Neuronal stem cell (in vitro differentiated cells): Measurements from ENCODE around the gene AP3D1.

Experiments used
- DNase-seq: peaks from one replicate; pipeline ENCODE4 v3.0.0-alpha.2; 2013; ENCODE audit warnings: low spot score
- H2AFZ ChIP-seq: one replicate; pipeline ENCODE4 v1.6.1; 2013; ENCODE audit warnings: mild to moderate bottlenecking, low read length, inconsistent platforms
- H2AK5ac ChIP-seq: 2 replicates; pipeline ENCODE4 v1.6.1; 2013; ENCODE audit warnings: low read depth, mild to moderate bottlenecking, inconsistent platforms, low read length, moderate library complexity, mixed read lengths
- H2BK120ac ChIP-seq: 2 replicates; pipeline ENCODE4 v1.6.1; 2013; ENCODE audit warnings: low read depth, mild to moderate bottlenecking, inconsistent platforms, low read length, moderate library complexity, mixed read lengths
- H2BK12ac ChIP-seq: one replicate; pipeline ENCODE4 v1.6.1; 2013; ENCODE audit warnings: low read length, inconsistent platforms
- H2BK15ac ChIP-seq: 2 replicates; pipeline ENCODE4 v1.6.1; 2013; ENCODE audit warnings: mild to moderate bottlenecking, low read length, inconsistent platforms, mixed read lengths
- H2BK5ac ChIP-seq: one replicate; pipeline ENCODE4 v1.6.1; 2013; ENCODE audit warnings: inconsistent platforms, mild to moderate bottlenecking, low read length, moderate library complexity
- H3K14ac ChIP-seq: one replicate; pipeline ENCODE4 v1.6.1; 2013; ENCODE audit warnings: low read length, inconsistent platforms
- H3K18ac ChIP-seq: 2 replicates; pipeline ENCODE4 v1.6.1; 2013; ENCODE audit warnings: low read length, inconsistent platforms
- H3K23ac ChIP-seq: 2 replicates; pipeline ENCODE4 v1.6.1; 2013; ENCODE audit warnings: low read depth, mild to moderate bottlenecking, mixed read lengths, low read length, inconsistent platforms; ENCODE audit not compliant: poor library complexity
- H3K27ac ChIP-seq: replicated peaks from 3 replicates; pipeline ENCODE4 v1.5.1; 2013; ENCODE audit warnings: low read length, inconsistent platforms
- H3K27me3 ChIP-seq, 3 experiments: 2 replicates each; pipeline ENCODE4 v1.6.1; 2013; ENCODE audit warnings: low read length in 3 of 3, mild to moderate bottlenecking in 2 of 3, inconsistent platforms in 1 of 3, low read depth in 1 of 3, mixed read lengths in 1 of 3, moderate library complexity in 1 of 3; ENCODE audit not compliant: control insufficient read depth in 3 of 3, insufficient read depth in 3 of 3
- H3K36me3 ChIP-seq, 2 donors: replicated peaks in 1 of 2; 2 replicates each; pipeline ENCODE4 v1.6.1; 2013; ENCODE audit warnings: low read length in 2 of 2; ENCODE audit not compliant: control insufficient read depth in 2 of 2, insufficient read depth in 2 of 2
- H3K4ac ChIP-seq: 2 replicates; pipeline ENCODE4 v1.6.1; 2013; ENCODE audit warnings: inconsistent platforms, mild to moderate bottlenecking, low read length, moderate library complexity
- H3K4me1 ChIP-seq, 2 donors: 1 replicate in 1 of 2; 2 replicates in 1 of 2; pipeline ENCODE4 v1.6.1; 2013; ENCODE audit warnings: low read length in 2 of 2, low read depth in 1 of 2; ENCODE audit not compliant: control insufficient read depth in 2 of 2, insufficient read depth in 1 of 2
- H3K4me2 ChIP-seq: one replicate; pipeline ENCODE4 v1.6.1; 2013; ENCODE audit warnings: mild to moderate bottlenecking, low read length, inconsistent platforms; ENCODE audit not compliant: insufficient read depth, poor library complexity, severe bottlenecking
- H3K4me3 ChIP-seq, 2 donors: 2 replicates each; pipeline ENCODE4 v1.5.1; 2013; ENCODE audit warnings: low read length in 2 of 2, mild to moderate bottlenecking in 2 of 2, inconsistent platforms in 1 of 2, moderate library complexity in 1 of 2
- H3K79me1 ChIP-seq: one replicate; pipeline ENCODE4 v1.6.1; 2013; ENCODE audit warnings: low read depth, mild to moderate bottlenecking, inconsistent platforms, low read length, moderate library complexity
- H3K9ac ChIP-seq: one replicate; pipeline ENCODE4 v1.6.1; 2013; ENCODE audit warnings: mild to moderate bottlenecking, low read depth, low read length, inconsistent platforms; ENCODE audit not compliant: poor library complexity
- H3K9me3 ChIP-seq, 2 donors: replicated peaks in 1 of 2; 2 replicates each; pipeline versions ENCODE3 to v1.6.1; 2013; ENCODE audit warnings: low read length in 2 of 2, mild to moderate bottlenecking in 2 of 2, inconsistent platforms in 1 of 2, low read depth in 1 of 2, mixed read lengths in 1 of 2, moderate library complexity in 1 of 2; ENCODE audit not compliant: control insufficient read depth in 2 of 2, insufficient read depth in 1 of 2
- H4K8ac ChIP-seq: one replicate; pipeline ENCODE4 v1.6.1; 2013; ENCODE audit warnings: low read depth, mild to moderate bottlenecking, inconsistent platforms, low read length, moderate library complexity
- H4K91ac ChIP-seq: one replicate; pipeline ENCODE4 v1.6.1; 2013; ENCODE audit warnings: low read length, low read depth, mild to moderate bottlenecking, inconsistent platforms; ENCODE audit not compliant: poor library complexity
- WGBS, 2 donors: extraction: QIAGEN DNeasy Blood & Tissue Kit; methylation state at CpG; one replicate each; pipeline ENCODE4 v1.1.7; 2013; ENCODE audit warnings: missing lambda C conversion rate in 2 of 2, mixed read lengths in 1 of 2; ENCODE audit not compliant: insufficient read length in 2 of 2, insufficient replicate concordance in 1 of 2; ENCODE audit errors: extremely low coverage in 2 of 2; 5-methylcytosine and 5-hydroxymethylcytosine counted together

The AP3D1 gene

DNA sequence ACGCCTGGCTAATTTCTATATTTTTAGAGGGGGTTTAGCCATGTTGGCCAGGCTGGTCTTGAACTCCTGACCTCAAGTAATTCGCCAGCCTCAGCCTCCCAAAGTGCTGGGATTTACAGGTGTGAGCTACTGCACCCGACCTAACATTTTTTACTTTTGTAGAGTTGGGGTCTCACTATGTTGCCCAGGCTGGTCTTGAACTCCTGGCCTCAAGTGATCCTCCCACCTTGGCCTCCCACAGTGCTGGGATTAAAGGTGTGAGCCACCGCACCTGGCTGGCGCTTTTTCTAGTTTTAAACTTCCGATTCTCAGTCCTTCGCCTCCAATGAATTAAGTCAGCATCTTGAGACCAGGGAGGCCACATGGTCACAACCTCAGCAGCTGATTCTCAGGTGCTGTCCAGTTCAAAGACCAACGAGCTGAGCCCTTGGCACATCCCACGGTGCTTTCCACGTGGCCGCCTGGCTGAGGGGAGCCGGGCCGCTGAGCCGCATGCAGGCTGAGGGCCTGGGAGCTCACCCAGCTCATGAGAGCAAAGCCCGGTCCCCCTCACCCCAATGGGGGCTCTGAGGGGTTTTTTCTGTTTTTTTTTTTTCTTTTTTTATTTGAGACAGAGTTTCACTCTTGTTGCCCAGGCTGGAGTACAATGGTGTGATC lies 9.1 kb downstream of the AP3D1 start:
- Histone ChIP-seq H3K36me3 (peaks cover 25 to 66% of the 10 kb centered on the region in 2 donors), H4K91ac (no peak overlapping the region), H3K14ac (peak overlapping the region; percentile 4), H3K9ac (no peak overlapping the region), H3K4me2 (no peak overlapping the region), H3K4me1 (peaks cover 2 to 7% of the 10 kb centered on the region in 2 donors), H3K9me3 (peaks cover 0 to 2% of the 10 kb centered on the region in 2 donors), H3K18ac (no peak overlapping the region), H3K23ac (no peak overlapping the region), H2AK5ac (no peak overlapping the region), H2AFZ (no peak overlapping the region), H3K4ac (no peak overlapping the region), H2BK120ac (no peak overlapping the region), H2BK12ac (no peak overlapping the region), H3K79me1 (peaks cover 25% of the 10 kb centered on the region), H3K27me3 (no peaks in the 10 kb centered on the region), H3K27ac (no peak overlapping the region), H2BK15ac (no peak overlapping the region), H3K4me3 (no peak overlapping the region), H2BK5ac (no peak overlapping the region), H4K8ac (no peak overlapping the region)
- DNase-seq, result no peak
- no CpG with 5 or more reads among the region's 15 CpGs for WGBS, 2 donors

- H3K9ac ChIP-seq, result no peak overlapping the region
- no peak overlapping the region for H3K14ac ChIP-seq
- H3K4me3 ChIP-seq, result no peak overlapping the region
- no peak overlapping the region for H2BK15ac ChIP-seq
- no peaks in the 10 kb centered on the region for H3K4me1 ChIP-seq
- H4K8ac ChIP-seq, result no peak overlapping the region
- no peak overlapping the region for H3K18ac ChIP-seq
- H3K27me3 ChIP-seq, result no peaks in the 10 kb centered on the region
- no CpG with 5 or more reads among the region's 14 CpGs for WGBS, 2 donors
- peaks cover 28% of the 10 kb centered on the region for H3K79me1 ChIP-seq
- no peak overlapping the region for H4K91ac ChIP-seq
- no peak overlapping the region for H2AK5ac ChIP-seq
- no peak overlapping the region for H3K23ac ChIP-seq
- no peak overlapping the region for H3K4me2 ChIP-seq
- no peak overlapping the region for H2BK5ac ChIP-seq
- H2AFZ ChIP-seq, result no peak overlapping the region
- DNase-seq, result no peak
- peaks cover 0 to 3% of the 10 kb centered on the region in 2 donors for H3K9me3 ChIP-seq
- peaks cover 36 to 70% of the 10 kb centered on the region in 2 donors for H3K36me3 ChIP-seq
- H2BK12ac ChIP-seq, result no peak overlapping the region
- no peak overlapping the region for H3K27ac ChIP-seq
- H3K4ac ChIP-seq, result no peak overlapping the region
- no peak overlapping the region for H2BK120ac ChIP-seq
These were observed 11.2 kb downstream of the AP3D1 start for GRCh38 chr19:2140138-2140569.

GRCh38 chr19:2139385-2140137 lies 11.8 kb downstream of the AP3D1 start:
- Histone ChIP-seq H2AK5ac (peak overlapping the region; percentile 7), H3K4me2 (no peak overlapping the region), H3K4me1 (no peaks in the 10 kb centered on the region), H3K36me3 (peaks cover 32 to 65% of the 10 kb centered on the region in 2 donors), H3K4ac (no peak overlapping the region), H2BK5ac (no peak overlapping the region), H4K91ac (no peak overlapping the region), H2BK15ac (no peak overlapping the region), H3K79me1 (peaks cover 27% of the 10 kb centered on the region), H3K23ac (peak overlapping the region; percentile 86), H3K9me3 (peaks cover 0 to 3% of the 10 kb centered on the region in 2 donors), H3K4me3 (no peak overlapping the region), H3K27ac (no peak overlapping the region), H2AFZ (no peak overlapping the region), H3K9ac (peak overlapping the region; percentile 30), H2BK12ac (peak overlapping the region; percentile 66), H3K14ac (peak overlapping the region; percentile 44), H2BK120ac (no peak overlapping the region), H3K18ac (no peak overlapping the region), H3K27me3 (no peaks in the 10 kb centered on the region), H4K8ac (no peak overlapping the region)
- no CpG with 5 or more reads among the region's 22 CpGs for WGBS, 2 donors
- no peak for DNase-seq

- Histone ChIP-seq H3K9ac (peak overlapping the region; percentile 60), H3K14ac (no peak overlapping the region), H2BK120ac (no peak overlapping the region), H2BK12ac (no peak overlapping the region), H2BK15ac (no peak overlapping the region), H3K4me2 (no peak overlapping the region), H3K23ac (peak overlapping the region; percentile 65), H3K79me1 (peaks cover 24% of the 10 kb centered on the region), H3K27ac (no peak overlapping the region), H4K8ac (no peak overlapping the region), H2AK5ac (no peak overlapping the region), H2AFZ (no peak overlapping the region), H3K4me3 (no peak overlapping the region), H3K27me3 (no peaks in the 10 kb centered on the region), H4K91ac (no peak overlapping the region), H3K9me3 (peaks cover 0 to 3% of the 10 kb centered on the region in 2 donors), H3K36me3 (peaks cover 30 to 68% of the 10 kb centered on the region in 2 donors), H3K4ac (no peak overlapping the region), H3K18ac (no peak overlapping the region), H3K4me1 (no peaks in the 10 kb centered on the region), H2BK5ac (peak overlapping the region; percentile 66)
- no CpG with 5 or more reads among the region's 23 CpGs for WGBS, 2 donors
- no peak for DNase-seq
These were observed 13.2 kb downstream of the AP3D1 start for GRCh38 chr19:2138061-2138728.
